ENCODE results near the gene CARNS1.

DNA sequence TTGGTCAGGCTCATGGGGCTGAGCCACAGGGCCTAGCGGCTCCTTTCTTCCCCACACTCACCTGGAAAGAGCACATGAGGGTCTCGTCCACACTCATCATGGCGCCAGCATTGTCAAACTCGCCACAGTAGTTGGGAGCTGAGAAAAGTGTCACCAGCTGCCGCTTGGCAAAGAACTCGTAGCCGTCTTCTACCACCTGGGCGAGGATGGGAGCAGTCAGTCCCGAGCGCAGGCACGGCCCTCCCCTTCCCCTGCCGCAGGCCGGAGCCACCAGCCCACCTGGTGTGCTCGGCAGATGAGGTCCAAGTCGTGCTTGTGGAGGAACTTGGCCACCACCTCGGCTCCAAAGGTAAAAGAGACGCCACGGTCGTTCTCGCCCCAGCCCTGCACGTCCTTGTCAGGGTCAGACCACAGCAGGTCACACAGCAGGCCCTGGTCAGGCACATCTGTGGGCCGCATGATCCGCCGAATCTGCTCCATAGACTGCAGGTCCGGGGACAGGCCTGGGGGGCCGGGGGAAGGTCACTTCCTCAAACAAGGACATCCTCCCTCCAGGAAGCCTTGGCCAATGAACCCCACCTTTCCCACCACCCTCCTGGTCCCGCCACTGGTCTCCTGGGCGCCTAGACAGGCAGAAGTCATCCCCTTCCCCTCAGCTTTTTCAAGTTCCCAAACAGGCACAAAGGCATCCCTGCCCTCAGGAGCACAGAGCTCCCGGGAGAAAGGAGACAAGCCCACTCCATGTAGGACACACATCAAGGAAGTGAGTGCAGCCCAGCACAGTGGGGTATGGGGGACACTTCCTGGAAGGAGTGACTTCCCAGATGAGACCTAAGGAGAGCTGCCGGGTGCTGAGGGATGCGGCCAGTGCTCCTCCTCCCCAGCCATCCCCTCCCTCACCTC is 16.6 kb upstream of the CARNS1 start:
- TF ChIP-seq CTCF (IDR thresholded peaks at IDR 0.05; ENCODE audit: poor library complexity) (no peak), EZH2 (IDR thresholded peaks at IDR 0.05; ENCODE audit: borderline replicate concordance) (no peak)

Data from hepatocyte (in vitro differentiated cells).